GM04503 (cell line): ENCODE data around the gene ANKRD10.
"Not testable (repeated sequence)": the region's sequence is repeated elsewhere in the genome, so short reads cannot be mapped to it uniquely, and the experiment has no call there.

Experiments
- DNase-seq: peaks from one replicate; pipeline ENCODE4 v3.0.0-alpha.2; 2012; ENCODE audit warnings: low read depth

The ANKRD10 gene

GRCh38 chr13:110915057-110915873, at the start of gene ANKRD10:
TSS of gene ANKRD10 (minus strand) at chr13:110915069. CDS start at chr13:110914934, 135 bp downstream.
- DNase-seq, result peak; percentile 81

DNA sequence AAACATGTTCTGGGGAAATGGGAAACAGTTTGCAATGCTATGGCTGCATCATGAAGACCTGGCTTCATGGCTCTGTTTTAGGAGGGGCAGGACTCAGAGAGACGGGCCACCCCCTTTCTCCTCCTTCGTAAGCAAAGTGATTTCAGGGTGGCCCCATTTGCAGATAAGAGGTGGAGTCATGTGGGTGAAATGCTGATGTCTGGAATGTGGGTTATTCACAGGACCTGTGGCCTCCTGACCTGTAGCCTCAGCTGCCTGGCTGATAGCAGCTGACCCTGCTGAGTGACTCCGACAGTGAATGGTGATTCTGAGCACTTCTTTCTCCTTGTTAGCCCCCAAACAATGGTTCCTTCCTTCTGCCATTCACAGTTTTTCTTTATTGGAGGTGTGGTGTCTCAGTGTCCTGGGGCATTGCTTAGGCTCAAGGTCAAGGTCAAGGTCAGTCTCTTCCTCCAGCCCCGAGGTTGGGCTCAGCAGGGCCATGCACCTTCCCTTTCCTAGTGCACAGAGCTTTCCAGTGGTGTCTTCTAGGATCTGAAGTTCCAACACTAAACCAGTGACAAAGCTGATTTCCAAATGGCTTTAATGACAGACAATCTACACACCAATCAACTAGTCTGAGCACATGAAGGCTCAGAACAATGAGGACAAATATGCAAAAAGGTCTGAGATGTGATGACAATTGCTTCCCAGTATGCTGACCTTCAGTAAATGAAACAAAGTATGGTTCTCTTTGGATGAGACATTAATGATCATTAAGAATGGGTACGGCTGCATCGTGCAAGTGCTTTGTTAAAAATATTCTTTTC, 49.6 kb upstream of the ANKRD10 start:
- no peak for DNase-seq

DNA sequence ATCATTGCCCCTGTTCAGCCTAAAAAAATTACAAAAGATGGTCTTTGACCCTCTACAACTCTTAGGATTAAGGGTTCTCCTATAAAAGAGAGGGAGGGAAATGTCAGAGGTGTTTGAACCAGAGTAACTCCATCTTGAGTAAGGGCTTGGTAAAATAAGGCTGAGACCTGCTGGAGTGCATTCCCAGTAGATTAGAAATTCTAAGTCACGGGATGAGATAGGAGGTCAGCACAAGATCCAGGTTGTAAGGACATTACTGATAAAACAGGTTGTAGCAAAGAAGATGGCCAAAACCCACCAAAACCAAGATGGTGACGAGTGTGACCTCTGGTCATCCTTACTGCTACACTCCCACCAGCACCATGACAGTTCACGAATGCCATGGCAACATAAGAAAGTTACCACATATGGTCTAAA, 48.7 kb upstream of the ANKRD10 start:
- DNase-seq, result no peak

- no peak for DNase-seq
Observed at GRCh38 chr13:110961959-110962358, 47.1 kb upstream of the ANKRD10 start.

DNA sequence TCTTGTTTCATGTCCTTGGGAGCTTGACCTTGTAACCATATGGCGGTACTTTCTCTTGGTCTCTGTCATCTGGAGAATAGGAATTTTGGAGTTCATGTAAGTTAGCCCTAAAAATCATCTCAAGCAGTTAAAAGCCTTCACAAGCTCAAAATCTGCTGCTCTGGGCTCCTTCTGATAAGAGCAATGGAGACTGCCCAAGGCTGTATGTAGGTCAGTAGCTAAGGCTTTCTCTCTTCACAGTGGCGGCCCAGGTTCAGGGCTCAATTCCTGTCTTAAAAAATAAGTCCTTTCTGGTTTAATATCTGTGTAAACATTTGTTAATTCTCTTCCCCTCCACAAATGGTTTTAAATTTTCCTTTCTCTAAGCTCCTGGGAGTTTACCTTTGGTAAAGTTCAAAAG, 45.3 kb upstream of the ANKRD10 start:
- DNase-seq, result no peak

DNA sequence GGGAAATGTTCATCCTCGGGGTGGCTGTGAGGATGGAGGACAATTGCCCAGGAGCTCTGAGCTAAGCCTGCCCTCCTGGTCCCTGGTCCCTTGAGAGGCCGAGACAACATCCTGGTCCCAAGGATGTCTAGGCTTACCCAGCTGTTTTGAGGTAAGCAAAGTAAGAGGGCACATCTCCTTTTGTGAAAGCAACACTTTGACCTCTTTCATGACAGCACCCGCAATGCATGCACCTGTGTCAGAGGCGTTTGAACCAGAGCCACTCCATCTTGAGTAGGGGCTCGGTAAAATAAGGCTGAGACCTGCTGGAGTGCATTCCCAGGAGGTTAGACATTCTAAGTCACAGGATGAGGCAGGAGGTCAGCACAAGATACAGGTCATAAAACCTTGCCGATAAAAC, 43.1 kb upstream of the ANKRD10 start:
- no peak for DNase-seq

DNA sequence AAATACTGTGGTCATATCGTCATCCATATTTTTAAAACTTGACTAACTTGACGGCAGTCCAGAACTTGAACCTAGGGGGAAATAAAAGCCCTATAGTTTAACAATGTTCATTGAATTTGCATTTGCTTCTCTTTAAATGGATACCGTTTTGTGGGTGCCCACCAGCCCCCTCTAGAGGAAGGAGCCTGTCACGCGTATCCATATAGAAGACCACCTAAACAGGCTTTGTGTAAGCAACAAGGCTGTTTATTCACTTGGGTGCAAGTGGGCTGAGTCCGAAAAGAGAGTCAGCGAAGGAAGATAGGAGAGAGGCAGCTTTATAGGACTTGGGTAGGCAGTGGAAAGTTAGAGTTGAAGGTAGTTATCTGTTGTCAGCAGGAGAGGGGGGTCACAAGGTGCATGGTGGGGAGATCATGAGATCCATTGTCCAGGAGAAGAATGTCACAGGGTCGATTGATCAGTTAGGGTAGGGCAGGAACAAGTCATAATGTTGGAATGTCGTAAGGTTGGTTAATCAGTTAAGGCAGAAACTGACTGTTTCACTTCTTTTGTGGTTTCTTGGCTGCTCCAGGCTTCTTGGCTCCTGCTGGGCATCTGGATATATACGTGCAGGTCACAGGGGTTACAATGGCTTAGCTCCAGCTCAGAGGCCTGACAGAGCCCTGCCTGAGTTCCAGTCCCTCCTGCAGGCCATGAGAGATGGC, 42.5 kb upstream of the ANKRD10 start:
- no peak for DNase-seq

DNA sequence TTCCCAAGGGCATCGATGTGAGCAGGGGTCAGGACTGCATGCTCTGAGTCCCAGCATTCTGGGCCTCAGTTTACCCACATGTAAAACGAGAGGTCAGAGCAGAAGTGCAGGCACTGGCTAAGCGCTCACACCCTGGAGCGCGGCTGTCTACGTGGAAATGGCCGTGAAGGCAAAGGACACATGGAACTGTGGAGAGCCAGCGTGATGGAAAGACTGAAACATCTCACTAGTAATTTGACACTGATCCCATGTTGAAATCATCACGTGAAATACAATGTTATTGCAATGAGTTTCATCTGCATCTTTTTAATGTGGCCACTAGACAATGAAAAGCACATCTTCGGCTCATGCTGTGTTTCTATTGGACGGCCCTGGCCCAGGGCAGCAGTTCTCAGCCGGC, 41.3 kb upstream of the ANKRD10 start:
- DNase-seq, result not testable (repeated sequence)

DNA sequence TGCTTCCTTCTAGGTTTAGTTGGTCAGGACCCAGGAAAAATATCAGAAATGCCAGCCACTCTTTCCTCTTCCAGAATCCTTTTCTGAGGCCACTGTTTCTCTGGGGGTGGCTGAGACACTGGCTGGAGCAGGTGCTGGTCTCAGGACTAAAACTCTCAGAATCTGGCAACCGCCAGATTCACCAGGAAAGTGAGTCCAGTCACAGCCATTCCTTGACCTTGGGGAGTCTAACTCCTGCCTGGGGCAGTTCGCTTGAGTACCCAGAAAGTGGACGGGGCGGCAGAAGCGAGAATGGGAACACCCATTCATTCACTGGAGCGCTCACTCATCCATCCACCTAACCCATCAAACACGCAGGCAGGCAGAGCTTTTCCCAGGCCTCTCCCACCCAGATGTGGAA, 40.7 kb upstream of the ANKRD10 start:
- DNase-seq, result not testable (repeated sequence)

DNA sequence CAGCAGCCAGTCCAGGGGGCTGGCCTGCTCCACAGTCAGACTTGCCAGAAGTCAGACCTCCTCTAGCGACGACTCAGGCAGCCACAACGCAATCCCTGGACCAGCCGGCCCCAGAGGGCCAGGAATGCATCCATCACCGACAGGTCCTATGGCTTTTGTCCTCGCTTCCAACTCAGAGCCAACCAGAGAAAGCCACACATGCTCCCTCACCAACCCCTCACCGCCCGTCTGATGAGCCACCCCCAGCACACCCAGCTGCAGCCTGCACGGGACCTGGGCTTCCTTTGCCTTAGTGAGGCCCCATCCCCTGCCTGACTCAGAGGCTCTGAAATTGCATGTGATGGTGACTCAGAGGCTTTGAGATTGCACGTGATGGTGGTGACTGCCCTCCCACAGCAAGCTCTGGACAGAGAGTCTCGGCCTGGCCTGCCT, 40.2 kb upstream of the ANKRD10 start:
- DNase-seq, result peak; percentile 86

DNA sequence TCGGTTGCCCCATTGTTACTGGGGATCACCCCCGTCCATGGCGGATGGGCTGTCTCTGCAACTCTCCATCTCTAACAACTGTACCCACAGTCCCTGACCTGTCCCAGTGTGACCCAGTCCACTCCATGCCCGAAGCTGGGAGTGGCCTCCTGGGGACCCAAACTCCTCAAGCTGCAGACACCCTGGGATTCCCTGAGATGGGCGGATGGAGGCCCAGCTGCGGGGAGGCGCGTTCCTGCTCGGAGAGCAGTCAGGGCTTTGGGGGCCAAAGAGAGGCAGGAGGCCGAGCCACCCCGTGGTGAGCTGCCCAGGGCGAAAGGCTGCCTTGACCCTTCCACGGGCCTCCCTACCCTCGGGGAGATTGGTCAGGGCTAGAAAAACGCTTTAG, 39.7 kb upstream of the ANKRD10 start:
- not testable (repeated sequence) for DNase-seq

GRCh38 chr13:110953833-110954532, 39.1 kb upstream of the ANKRD10 start:
- no peak for DNase-seq

DNA sequence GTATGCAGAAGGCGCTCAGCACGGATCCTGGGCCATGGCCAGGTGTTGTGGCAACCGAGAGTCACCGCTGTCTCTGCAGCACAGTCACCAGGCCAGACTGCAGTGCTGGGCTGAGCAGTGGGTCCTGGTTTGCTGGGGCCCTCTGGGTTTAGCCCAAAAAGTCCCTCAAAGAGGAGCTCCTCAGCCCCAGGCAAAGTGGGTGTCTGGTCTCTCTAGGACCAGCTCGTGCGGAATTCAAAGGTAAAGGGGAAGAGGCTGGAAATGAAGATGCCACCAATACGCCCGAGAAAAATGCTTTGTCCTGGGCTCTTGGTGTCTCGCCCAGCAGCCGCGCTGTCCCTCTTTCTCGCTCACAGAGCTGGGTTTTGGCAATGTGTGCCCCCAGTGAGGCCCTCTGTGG, 38.5 kb upstream of the ANKRD10 start:
- no peak for DNase-seq

- DNase-seq, result not testable (repeated sequence)
Observed at GRCh38 chr13:110952135-110952534, 37.3 kb upstream of the ANKRD10 start.

- DNase-seq, result no peak
Observed at GRCh38 chr13:110950819-110951570, 36.1 kb upstream of the ANKRD10 start.

DNA sequence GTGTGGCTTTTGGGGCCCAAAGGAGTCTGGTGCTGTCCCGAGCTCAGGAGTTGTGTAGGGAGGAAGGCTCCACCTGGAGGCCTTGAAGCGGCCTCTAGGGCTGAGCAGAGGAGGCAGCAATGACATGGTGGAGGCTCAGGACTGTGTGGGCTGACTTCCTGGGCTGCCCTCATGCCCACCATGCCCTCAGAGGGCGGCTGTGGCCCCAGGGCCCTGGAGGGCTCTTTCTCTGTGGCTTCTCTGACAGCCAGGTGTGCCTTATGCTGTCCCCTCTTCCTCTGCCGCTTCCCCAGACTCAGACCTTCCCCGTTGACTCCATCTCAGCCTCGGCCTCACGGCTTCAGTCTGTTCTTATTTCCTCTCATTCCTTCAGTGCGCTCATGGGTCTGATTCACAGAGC, 35.5 kb upstream of the ANKRD10 start:
- no peak for DNase-seq

DNA sequence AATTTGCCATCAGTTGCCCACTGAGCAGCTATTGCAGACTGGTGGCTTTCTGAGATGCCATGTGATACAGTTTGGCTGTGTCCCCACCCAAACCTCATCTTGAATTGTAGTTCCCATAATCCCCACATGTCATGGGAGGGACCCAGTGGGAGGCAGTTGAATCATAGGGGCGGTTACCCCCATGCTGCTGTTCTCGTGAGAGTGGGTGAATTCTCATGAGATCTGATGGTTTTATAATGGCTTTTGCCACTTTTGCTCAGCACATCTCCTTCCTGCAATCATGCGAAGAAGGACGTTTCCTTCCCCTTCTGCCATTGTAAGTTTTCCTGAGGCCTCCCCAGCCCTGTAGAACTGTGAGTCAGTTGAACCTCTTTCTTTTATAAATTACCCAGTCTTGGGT, 34.8 kb upstream of the ANKRD10 start:
- no peak for DNase-seq

DNA sequence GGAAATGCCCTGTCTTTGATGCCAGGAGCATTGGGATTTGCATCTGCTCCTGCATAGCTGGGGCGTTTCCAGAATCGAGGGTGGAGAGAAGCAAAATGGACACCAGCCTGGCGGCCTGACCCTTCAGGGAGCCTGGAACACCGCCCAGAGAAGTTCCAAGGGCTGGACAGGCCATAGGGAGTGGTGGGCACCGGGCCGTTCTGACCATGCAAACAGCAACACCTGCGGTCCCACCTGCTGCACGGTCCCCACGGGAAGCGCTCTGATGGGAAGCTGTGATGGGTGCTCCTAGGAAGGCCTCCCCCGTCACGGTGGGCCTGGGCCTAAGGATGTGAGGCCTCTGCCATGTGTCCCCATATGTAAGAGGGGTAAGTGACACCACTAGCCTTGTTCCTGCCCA, 34.2 kb upstream of the ANKRD10 start:
- no peak for DNase-seq

DNA sequence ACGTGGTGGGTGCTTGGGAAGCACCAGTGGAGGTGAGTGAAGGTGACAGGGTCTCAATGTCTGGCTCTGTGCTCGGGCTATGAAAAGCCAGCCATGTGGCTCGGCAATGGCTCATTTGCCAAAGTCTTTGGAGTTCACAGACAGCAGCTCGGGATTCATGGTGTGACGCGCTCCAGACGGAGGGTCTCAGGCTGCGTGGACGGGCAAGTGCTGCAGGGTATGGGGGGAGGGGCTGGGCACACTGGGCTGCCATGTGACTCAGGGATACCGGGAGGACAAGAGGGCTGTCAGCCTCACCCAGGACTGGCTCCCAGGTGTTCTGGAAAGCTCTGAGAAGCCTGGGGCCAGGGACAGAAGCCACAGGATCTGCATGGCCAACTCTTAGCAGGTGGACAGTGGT, 32.5 kb upstream of the ANKRD10 start:
- DNase-seq, result not testable (repeated sequence)

DNA sequence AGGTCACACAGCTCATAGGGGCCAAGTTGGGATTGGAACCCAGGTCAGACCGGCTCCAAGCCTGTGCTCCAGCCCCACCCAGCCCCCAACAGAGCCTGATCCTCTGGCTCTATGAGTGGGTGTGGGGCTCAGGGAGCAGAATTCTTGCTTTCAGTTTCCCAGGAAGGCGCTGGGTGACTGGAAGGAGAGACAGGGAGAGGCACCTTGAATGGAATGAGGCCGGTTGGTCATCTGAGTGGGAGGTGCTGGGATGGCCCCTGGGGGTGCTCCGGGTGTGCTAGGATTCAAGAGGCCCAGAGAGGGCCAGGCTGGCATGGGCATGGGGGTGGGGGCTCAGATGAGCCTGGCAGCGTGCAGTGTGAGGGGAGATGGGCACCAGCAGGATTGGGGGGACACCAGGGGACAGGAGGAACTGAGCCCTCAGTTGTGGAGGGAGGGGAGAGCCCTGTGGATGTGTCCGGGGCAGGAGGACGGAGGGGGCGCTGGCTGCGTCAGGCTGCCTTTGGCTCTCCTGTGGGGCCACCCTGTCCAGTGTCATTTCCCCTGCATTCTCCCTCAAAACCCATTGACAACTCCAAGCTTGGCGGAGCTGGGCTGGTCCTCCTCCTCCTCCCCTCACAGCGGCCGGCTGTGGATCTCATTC, 31.2 kb upstream of the ANKRD10 start:
- no peak for DNase-seq
